ENCODE data around the gene PLB1.
"Not testable (repeated sequence)": the region's sequence is repeated elsewhere in the genome, so short reads cannot be mapped to it uniquely, and the experiment has no call there.

Gene PLB1

DNA sequence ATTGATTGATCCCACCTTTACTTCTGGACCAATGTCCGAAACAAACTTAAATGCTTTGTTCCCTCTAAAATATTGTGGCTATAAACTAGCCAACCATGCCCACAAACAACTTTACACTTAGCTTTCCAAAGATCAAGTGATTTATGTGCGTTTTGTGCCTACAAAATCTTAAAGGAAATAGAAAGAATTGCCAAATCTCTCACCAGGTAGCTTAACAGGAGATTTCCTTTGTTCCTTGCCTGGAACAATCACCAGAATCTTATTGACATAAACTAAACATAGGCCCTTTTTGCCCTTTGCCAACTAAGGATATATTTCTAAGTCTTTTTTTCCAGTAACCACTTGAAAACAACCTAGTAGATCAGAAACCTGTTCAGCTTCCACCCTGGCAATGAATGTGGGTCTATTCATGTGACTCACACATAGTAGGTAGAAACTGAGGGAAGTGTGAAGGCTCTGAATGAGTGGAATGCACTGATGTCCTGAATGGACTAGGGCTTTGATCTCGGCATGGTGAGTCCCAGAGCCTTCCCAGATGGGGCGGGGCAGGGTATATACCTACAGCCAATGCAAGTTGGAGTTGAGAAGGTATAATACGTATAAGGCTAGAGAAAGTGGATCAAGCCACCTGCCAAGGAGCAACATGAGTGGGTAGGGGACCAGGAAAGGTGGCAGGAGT, 161.2 kb downstream of the PLB1 start:
- DNase-seq (ENCODE audit: insufficient read length, low spot score), result no peak
- FAIRE-seq, result no peak

DNA sequence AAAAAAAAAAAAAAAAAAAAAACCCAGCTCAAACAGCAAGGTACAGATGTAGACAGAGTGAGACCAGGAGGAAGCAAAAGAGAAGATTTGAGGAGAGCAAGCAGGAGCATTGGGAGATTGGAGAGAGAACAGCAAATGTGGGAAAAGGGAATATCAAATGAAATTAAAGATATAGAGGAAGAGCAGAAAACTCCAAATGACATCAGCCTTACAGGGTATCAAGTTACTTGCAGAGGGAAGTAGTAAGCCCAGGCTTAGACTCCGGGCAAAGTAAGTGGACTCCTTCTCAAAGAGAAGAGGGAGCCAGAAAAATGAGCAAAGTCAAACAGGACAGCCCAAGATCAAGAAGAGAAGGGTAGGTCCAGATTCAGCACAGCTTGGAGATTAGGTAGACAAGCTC, 162.5 kb downstream of the PLB1 start:
- FAIRE-seq (no peak), DNase-seq (ENCODE audit: insufficient read length, low spot score) (no peak)

DNA sequence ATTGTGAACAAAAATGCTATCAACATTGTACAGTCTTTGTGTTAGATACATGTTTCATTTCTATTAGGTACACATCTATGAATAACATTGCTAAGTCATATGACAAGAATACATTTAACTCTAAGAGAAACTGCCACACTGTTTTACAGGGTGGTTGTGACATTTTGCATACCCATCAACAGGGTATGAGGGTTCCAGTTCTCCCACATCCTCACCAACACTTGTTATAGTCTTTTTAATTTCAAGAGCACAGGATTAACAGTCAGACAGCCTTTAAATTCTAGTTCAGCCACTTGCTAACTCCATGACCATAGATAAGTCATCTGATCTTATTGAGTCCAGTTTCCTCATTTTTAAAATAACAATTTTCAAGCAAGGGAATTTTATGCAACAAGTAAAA, 163.3 kb downstream of the PLB1 start:
- no peak for FAIRE-seq

DNA sequence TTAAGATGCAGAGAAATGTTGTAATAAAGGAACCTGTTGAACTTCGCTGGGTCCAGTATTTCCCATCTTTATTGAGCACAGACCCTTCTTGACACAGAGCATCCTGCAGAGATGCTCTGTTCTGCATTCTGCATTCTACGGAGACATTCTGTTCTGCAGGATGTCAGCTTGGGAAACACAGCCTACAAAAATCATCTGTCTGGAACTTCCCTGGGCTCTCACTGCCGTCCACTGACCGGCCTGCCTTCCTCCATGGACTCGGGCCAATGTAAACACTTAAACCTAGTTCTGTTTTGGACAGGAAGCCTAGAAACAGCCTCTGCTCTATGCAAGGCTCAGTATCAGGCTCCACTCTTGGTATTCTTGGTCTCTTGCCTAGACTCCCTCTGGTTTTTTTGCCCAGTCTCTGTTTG, 165.7 kb downstream of the PLB1 start:
- FAIRE-seq (no peak), DNase-seq (ENCODE audit: insufficient read length, low spot score) (no peak)

More for the DNA sequence above, 163.3 kb downstream of the PLB1 start:
- no peak for DNase-seq (ENCODE audit: insufficient read length, low spot score)

DNA sequence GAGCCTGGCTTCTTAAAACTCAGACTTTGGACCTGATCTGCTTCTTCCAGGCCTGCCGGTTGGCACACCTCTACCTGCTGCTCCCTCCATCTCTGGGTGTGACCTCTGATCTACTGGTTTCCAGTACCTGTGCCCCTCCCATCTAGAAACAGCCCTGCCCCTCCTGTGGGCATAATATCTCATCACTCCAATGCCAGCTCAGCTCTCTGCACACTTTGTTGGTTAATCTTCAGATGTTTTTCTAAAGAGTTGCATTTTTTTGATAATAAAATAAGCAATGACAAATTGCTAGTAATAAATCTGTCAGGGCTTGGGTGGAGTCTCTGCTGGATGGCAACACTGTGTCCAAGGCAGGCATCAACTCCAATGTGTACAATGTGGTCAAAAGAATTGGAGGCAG, 166.2 kb downstream of the PLB1 start:
- FAIRE-seq, result no peak
- DNase-seq (ENCODE audit: insufficient read length, low spot score), result no peak

DNA sequence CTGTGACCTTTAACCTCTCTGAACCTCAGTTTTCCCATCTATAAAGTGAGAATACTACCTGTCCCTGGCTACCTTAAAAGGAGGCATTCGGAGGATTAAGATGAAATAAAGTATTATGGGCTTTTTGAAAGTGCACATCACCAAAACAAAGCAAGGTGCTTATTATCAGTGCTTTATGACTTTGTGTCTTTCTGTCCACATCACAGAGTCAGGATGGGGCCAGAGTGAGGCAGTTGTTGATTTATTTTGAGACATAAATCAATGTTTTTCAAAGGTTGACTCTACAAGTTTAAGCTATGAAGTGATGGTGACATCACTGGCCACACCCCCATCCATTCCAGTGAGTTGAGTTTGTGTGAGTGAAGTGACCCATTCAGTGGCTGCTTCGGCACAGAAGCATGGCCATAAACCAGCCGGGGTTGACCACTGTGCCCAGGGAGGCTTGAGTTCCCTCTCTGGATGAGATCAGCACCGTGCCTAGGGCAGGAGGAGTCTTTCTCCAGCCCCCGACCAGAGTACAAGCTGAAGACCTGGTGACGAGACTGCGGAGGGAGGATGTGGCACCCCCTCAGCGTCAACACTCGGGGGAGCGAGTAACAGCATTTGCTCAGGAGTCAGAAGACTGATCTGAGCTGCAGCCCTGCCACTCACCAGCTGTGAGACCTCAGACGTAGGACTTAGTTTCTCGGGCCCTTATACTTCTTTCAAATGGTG, 166.8 kb downstream of the PLB1 start:
- FAIRE-seq, result no peak
- DNase-seq (ENCODE audit: insufficient read length, low spot score), result no peak

DNA sequence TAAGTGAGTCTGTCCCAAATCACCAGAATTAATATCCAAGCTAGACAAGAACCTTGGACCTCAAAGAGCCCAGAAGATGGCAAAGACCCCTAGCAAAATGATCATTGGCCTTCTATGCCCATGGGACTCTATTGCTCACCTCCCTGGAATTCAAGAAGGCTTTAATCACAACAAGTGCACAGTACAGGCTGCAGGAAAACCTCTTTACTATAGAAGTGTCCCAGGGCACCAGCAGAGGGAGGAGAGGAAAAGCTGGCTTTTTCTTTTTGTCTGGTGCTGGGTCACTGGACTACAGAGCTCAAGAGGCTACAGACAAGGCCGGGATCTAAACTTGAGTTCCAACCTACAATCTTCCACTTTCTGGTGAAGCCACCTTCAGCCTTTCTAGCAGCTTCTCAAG, 167.5 kb downstream of the PLB1 start:
- DNase-seq (ENCODE audit: insufficient read length, low spot score) (no peak), FAIRE-seq (no peak)

DNA sequence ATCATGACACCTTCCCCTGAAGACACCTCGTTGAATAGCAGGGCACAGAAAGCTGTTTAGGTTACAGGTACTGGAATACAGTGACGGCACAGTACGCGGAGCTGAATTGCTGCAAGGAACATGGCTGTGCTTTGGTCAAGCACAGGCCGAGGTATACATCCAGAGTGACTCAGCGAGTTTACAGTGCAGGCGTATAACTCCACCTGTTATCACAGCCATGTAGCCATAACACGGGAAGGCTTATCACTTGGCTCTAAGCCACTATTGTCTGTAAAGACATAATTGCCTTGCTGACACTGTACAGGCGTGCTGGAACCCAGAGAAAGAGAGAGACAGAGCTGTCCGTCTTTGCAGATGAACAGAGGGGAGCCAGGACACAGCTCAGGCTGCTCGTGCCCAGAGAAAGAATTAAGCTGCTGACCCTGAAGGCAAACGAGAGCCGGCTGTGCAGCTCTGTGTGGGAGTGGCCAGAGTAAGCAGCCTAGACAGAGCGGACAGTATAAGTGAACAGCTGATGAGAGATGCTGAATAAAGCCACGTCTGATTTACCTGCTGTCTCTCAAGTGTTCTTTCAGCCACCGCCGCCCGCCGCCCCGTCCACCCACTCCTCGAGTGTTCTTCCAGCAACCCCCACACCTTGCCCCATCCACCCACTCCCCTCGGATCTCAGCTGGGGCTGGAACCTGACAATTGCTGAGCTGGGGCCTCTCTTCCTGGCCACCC, 168.4 kb downstream of the PLB1 start:
- FAIRE-seq, result no peak
- no peak for DNase-seq (ENCODE audit: insufficient read length, low spot score)

DNA sequence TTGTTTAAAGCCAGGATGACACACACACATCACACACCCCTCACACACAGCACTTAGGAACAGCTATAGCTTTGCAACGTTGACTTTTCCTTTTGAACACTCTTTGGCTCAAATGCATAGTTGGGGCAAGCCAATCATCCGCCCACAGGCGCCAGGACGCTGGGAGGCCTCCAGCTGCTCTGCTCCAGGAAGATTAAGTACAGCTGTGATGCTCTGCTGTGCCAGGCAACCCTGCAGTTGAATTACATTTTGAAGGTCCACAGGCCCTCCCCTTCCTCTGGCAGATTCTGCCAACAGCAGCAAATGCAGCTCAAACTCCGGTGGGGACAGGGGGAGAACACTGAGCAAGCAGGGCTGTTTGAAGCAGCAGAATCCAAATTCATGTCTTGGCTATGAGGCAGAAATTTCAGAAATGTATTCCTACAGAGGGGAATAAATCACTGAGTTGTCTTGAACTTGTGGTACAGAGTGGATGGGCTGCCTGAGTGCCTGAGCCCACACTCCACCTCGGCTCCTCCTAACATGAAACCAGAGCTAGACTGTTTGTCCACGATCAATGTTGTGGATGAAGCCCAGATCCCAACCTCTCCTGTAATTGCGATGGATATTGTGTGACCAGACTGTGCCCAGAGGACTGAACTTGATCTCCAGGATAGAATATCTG, 169.3 kb downstream of the PLB1 start:
- DNase-seq (ENCODE audit: insufficient read length, low spot score), result no peak
- no peak for FAIRE-seq

DNA sequence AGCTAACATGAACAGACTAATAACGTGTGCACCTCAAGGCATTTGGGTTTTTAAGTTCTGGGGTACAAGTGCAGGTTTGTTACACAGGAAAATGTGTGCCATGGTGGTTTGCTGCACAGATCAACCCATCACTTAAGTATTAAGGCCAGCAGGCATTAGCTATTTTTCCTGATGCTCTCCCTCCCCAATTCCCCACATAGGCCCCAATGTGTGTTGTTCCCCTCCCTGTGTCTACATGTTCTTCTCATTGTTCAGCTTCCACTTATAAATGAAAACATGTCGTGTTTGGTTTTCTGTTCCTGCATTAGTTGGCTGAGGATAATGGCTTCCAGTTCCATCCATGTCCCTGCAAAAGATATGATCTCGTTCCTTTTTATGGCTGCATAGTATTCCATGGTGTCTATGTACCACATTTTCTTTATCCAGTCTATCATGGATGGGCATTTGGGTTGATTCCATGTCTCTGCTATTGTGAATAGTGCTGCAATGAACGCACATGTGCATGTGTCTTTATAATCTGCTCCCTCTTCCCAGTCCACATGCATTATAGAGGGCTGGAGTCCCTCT, 170.0 kb downstream of the PLB1 start:
- DNase-seq (ENCODE audit: insufficient read length, low spot score); FAIRE-seq: not testable (repeated sequence)

DNA sequence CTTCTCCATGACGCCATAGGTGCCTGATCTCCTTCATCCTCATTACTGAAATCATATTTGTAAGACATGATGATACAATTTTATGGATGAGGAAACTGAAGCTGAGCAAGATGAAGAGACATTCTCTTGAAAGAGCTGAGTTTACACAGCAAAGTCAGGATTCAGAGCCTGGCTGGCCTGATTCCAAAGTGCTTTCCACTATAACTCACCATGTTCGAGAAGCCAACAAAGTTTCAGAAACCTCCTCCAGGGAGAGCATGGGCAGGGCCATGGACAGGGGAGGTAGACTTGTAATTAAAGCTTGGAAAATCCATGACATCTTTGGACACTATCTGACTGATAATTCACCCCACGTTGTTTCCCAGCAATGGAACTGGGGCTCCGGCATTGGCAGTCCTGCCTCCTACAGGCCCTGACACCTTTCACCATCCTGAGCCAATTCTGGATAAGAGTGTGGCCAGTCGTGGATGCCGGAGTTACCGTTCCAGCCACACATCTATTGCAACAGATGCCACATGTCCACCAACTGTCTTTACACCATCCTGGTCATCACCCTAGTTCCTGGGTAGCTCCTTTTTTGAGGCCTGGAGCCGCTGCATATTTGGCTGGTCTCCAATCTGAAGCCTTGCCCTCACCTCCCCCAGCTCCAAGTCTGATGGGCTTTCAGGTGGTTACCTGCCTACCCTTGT, 170.8 kb downstream of the PLB1 start:
- FAIRE-seq (no peak), DNase-seq (ENCODE audit: insufficient read length, low spot score) (no peak)

DNA sequence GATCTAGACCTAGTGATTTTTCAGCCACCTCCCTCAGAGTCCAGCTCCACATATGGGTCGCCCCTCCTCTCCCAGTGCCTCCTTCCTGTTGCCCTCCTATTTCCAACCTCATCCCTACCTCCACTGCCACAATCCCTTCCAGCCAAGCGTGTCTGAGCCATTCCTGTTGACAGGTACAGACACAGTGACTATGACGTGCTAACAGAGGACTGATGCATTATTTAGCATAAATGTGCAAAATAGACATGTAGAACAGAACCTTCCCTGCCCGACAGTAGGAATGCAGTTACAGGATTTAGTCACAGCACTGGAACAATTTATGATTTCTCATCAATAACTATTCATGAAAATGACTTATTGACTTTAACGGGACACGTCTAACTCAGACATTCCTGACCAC, 171.4 kb downstream of the PLB1 start:
- FAIRE-seq (no peak), DNase-seq (ENCODE audit: insufficient read length, low spot score) (no peak)

DNA sequence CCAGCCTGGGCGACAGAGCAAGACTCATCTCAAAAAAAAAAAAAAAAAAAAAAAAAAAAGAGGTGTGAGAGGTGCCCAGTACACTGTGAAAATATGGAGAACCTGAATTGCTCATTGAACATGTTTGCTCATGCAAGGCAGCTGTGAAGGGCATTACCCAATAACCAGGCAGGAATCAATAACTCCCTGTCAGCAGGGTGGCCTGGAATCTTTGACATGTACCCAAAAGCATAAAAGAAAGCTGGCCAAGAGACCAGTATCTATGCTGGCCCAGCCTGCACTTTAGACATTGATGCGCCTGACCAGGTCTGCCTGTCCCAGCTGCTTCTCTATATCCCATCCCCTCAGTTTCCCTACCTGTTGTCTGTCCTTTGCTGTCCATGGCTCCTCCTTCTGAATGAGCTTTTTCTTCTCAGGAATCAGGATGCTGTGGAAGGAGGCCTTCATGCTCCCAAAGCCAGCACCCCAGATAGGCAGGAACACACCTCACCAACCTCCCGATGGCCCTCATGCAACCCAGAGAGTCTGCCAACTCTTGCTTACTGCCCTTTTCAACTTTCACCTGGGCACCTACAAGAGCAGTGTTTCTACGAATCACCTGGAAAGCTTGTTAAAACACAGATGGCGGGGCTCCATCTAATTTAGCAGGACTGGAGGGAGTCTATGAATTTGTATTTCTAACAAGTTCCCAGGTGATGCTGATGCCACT, 172.4 kb downstream of the PLB1 start:
- no peak for FAIRE-seq

DNA sequence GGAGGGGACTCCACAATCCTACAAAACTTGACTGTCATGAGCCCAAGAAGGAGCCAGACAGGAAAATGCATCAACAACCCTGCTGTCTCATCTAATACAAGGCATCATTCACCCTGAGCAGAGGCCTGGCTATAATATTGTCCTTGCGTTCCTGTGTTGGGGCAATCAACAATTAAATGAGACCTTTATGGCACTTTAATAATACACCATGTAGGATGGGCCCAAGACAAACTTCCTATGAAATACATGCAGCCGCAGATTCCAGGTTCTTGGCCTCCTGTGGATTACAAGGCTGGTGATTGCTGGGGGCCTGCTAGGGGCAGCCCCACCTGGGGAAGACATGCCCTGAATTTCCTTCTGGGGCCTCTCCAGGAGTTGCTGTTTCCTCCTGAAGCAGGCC, 173.0 kb downstream of the PLB1 start:
- no peak for FAIRE-seq
- no peak for DNase-seq (ENCODE audit: insufficient read length, low spot score)

More for the DNA sequence above, 172.4 kb downstream of the PLB1 start:
- DNase-seq (ENCODE audit: insufficient read length, low spot score), result no peak

DNA sequence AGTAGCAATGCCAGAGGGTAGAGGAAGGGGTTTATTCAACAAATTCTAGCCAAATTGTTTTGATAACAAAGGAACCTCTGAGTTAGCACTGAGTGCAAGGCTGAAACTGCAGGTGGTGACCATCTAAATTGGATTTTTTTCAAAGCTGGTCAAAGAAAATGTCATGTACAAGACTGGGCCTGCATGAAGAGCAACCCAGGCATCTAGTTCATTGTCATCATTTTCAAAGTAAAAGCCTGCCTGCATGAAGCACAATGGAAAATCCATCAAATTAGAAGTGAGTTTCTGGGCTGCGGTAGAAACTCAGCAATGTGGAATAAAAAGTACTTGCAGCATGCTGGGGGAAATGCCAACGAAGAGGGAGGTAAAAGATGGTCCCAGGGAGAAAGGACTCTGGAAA, 175.0 kb downstream of the PLB1 start:
- DNase-seq (ENCODE audit: insufficient read length, low spot score) (no peak), FAIRE-seq (no peak)

DNA sequence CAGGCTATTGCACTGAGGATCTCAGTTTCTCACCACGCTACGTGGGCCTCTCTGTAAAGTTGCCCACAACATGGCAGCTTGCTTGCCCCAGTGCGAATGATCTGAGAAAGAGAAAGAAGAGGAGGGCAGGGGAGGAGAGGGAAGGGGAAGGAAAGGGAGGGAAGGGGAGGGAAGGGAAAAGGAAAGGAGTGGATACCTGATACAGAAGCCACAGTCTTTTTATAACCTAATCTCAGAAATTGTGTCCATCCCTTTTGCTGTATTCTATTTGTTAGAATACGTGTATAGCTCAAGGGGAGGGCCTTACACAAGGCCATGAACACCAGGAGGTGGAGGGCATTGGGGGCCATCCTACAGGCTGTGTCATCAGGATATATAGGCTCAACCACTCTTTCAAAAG, 177.5 kb downstream of the PLB1 start:
- FAIRE-seq (no peak), DNase-seq (ENCODE audit: insufficient read length, low spot score) (no peak)

DNA sequence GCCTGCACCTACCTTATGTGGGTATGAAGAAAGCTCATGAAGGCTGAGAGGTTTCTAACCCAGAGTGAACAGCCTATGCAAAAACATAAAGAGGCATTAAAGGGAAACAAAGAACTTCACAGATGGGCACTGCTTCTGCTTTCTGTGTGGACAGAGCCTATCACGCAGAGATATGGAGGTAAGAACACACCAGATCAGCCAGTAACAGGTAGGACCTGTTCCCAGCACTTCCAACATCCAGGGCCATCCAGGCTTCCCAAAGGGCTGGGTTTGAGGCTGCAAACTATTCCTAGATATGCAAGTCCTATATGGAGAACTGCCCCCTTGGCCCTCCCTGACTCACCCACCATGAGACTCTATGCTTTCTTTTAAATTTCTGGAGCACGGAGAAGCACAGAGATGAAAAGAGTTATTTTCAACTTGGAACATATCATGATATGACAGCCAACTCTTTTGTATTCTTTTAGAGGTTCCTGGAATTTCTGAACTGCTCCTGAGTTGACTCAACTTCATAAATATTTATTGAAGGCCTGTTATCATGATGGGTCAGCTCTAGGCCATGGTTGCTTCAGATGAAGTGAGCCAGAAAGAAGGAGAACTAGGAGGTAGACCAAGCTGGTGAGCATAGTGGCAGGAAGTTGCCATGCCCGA, 178.3 kb downstream of the PLB1 start:
- no peak for DNase-seq (ENCODE audit: insufficient read length, low spot score)
- FAIRE-seq, result no peak

DNA sequence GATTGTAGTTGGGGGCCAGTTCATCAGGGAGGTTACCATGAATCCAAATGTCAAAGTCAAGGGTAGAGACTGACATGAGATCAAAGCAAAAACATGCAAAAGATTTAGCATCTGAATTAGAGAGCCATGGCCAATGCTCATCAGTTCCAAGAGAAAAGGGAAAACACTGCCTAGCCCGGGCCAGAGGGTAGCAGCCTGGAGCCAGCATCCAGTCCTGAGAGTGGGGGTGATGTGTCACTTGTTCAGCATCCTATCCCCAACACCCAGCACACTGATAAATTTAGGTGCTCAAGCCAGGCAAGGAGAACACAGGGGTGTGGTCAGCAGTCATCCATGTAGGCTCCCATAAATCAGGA, 178.8 kb downstream of the PLB1 start:
- DNase-seq (ENCODE audit: insufficient read length, low spot score) (no peak), FAIRE-seq (no peak)

DNA sequence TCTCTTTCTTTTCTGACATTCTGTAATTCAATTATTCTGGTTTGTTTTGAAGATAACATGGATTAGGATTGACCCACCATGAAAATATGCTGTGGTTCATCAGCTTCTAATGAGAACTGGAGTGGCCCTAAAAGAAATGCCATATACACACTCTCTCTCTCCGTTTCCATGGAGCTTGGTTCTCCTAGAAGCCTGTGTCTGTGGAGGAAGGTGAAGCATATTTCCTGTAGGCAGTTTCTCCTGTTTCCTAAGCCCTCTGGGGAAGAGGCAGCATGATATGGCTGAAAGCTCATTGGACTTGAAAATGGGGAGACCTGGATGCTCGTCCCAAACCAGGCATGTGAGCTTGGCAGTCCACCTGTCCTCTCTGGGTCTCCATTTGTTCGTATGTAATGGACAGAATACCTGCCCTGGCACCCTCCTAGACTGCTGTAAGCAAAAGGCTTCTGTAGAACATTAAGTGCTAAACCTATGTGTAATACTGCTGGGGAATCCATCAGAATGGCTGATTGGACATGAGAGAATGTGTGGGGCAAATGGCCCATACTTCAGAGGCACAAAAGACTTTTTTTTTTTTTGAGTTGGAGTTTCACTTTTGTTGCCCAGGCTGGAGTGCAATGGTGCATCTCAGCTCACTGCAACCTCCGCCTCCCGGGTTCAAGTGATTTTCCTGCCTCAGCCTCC, 180.4 kb downstream of the PLB1 start:
- DNase-seq (ENCODE audit: insufficient read length, low spot score) (no peak), FAIRE-seq (no peak)
